Type B pancreatic cell (in vitro differentiated cells): ENCODE results near the gene SLC5A10. TPM values are rescaled to one million over a fixed set of nuclear protein-coding genes. Genes with fewer than 3 reads are reported as not detected.
"Not testable (repeated sequence)": the region's sequence is repeated elsewhere in the genome, so short reads cannot be mapped to it uniquely, and the experiment has no call there.

Experiments used
- DNase-seq: peaks from one replicate; pipeline ENCODE4 v3.0.0; 2021; ENCODE audit warnings: mixed read lengths; ENCODE audit not compliant: unreplicated experiment; ENCODE audit errors: extremely low spot score
- H3K27ac Mint-ChIP-seq: 2 replicates; pipeline ENCODE4 v1.8.0; 2021; ENCODE audit warnings: mild to moderate bottlenecking, mixed read lengths
- H3K27me3 Mint-ChIP-seq: 2 replicates; pipeline ENCODE4 v1.8.0; 2021; ENCODE audit warnings: mixed read lengths
- H3K36me3 Mint-ChIP-seq: 2 replicates; pipeline ENCODE4 v1.8.0; 2021; ENCODE audit warnings: mixed read lengths
- H3K4me1 Mint-ChIP-seq: one replicate; pipeline ENCODE4 v1.8.0; 2021; ENCODE audit warnings: mixed read lengths; ENCODE audit not compliant: unreplicated experiment
- H3K4me3 Mint-ChIP-seq: 2 replicates; pipeline ENCODE4 v1.8.0; 2021; ENCODE audit warnings: mild to moderate bottlenecking, mixed read lengths
- H3K9me3 Mint-ChIP-seq: 2 replicates; pipeline ENCODE4 v1.8.0; 2021; ENCODE audit warnings: mixed read lengths
- total RNA-seq: library from RNA; stranded (reverse); gene quantifications from 2 replicates; pipeline ENCODE4 v1.2.1, GENCODE V29; 2021; ENCODE audit warnings: low replicate concordance
- TF ChIP-seq, protein P1 (sequence below): fragments of 200-600 bp; sonication (generic); conservative IDR thresholded peaks from 2 replicates; pipeline ENCODE4 v1.5.0; 2021; ENCODE audit warnings: antibody characterized with exemption, mild to moderate bottlenecking

SLC5A10 gene
- total RNA-seq, 1 donor from 2014 or later: 0.19 TPM

DNA sequence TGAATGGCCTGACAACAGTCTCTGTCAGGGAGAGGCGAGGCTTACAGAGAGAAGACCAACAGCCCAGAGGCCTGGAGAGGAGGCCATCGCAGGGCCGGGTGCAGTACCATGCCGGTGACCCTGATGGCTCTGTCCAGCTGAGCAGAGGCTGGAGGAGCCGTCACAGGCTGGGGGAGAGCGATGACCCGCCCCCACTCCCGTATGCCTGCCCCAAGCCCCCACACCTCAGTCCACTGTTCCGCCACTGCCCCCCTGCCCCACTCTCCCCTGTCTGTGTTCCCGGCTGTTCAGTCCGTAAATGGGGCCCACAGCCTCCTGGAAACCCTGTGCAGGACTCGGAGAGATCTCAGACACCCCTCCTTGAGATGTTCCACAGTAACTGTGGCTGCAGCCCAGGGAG lies 65.4 kb downstream of the SLC5A10 start:
- TF ChIP-seq, protein P1, sequence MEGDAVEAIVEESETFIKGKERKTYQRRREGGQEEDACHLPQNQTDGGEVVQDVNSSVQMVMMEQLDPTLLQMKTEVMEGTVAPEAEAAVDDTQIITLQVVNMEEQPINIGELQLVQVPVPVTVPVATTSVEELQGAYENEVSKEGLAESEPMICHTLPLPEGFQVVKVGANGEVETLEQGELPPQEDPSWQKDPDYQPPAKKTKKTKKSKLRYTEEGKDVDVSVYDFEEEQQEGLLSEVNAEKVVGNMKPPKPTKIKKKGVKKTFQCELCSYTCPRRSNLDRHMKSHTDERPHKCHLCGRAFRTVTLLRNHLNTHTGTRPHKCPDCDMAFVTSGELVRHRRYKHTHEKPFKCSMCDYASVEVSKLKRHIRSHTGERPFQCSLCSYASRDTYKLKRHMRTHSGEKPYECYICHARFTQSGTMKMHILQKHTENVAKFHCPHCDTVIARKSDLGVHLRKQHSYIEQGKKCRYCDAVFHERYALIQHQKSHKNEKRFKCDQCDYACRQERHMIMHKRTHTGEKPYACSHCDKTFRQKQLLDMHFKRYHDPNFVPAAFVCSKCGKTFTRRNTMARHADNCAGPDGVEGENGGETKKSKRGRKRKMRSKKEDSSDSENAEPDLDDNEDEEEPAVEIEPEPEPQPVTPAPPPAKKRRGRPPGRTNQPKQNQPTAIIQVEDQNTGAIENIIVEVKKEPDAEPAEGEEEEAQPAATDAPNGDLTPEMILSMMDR: no peak
- no peak for DNase-seq
- Mint-ChIP-seq H3K27ac (no peak overlapping the region), H3K4me1 (peaks cover 6% of the 10 kb centered on the region), H3K9me3 (no peaks in the 10 kb centered on the region), H3K4me3 (no peak overlapping the region), H3K36me3 (no peaks in the 10 kb centered on the region), H3K27me3 (no peaks in the 10 kb centered on the region)

DNA sequence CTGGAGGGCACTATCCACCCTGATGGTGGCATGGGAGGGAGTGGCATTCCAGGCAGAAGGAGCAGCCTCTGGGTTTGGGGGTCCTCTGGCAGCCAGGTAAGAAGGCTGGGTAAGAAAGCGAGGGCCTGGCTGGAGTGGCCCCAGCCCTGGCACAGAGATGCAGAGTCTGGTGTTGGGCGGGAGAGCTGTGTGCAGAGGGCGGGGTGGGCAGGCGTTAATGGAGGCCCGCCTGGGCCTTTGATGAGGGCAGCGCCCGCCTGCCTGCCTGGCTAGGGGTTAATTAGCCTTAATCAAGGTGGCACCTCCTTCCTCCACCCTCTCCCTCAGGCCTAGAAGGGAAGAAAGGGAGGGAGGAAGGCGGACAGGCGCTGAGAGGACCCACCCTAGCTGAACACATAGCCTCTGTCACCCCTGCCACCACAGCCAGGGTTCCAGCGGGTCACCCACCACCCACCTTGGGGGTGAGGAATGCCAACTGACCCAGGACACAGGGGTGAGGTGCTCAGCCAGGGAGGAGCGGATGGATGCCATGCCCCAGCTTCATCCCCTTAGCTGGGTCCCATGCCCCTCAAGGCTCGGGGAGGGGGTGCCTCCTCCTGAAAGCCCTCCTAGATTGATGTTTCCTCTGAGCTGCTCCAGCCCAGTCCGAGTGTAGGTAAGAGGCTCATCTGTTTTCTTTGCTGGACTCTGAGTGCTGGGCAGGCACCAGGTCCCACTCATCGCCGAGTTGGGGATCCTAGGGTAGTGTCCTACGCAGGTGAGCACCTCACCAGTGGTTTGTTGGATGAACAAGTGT lies 66.0 kb downstream of the SLC5A10 start:
- Mint-ChIP-seq H3K9me3 (no peaks in the 10 kb centered on the region), H3K36me3 (no peaks in the 10 kb centered on the region), H3K4me3 (no peak overlapping the region), H3K27me3 (no peaks in the 10 kb centered on the region), H3K4me1 (peaks cover 6% of the 10 kb centered on the region), H3K27ac (no peak overlapping the region)
- DNase-seq: no peak
- TF ChIP-seq, protein P1: no peak

DNA sequence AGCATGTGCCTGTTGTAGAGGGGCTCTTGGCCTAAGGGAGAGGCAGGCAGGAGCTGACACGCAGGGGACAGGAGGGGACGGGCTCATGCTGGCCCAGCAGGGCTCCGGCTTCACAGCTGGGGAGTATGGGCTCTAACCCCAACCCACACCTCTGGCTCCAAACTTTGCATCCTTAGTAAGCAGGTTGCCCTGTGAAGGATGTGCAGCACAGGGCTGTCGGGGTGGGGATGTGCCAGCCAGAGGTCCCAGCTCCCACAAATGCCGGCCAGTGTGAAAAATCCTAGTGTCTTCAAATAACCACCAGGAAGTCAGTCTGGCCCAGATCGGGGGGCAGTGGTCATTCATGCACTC lies 66.6 kb downstream of the SLC5A10 start:
- Mint-ChIP-seq H3K4me3 (no peak overlapping the region), H3K27ac (no peak overlapping the region), H3K27me3 (no peaks in the 10 kb centered on the region), H3K4me1 (peaks cover 6% of the 10 kb centered on the region), H3K36me3 (no peaks in the 10 kb centered on the region), H3K9me3 (no peaks in the 10 kb centered on the region)
- no peak for DNase-seq
- TF ChIP-seq, protein P1: no peak

DNA sequence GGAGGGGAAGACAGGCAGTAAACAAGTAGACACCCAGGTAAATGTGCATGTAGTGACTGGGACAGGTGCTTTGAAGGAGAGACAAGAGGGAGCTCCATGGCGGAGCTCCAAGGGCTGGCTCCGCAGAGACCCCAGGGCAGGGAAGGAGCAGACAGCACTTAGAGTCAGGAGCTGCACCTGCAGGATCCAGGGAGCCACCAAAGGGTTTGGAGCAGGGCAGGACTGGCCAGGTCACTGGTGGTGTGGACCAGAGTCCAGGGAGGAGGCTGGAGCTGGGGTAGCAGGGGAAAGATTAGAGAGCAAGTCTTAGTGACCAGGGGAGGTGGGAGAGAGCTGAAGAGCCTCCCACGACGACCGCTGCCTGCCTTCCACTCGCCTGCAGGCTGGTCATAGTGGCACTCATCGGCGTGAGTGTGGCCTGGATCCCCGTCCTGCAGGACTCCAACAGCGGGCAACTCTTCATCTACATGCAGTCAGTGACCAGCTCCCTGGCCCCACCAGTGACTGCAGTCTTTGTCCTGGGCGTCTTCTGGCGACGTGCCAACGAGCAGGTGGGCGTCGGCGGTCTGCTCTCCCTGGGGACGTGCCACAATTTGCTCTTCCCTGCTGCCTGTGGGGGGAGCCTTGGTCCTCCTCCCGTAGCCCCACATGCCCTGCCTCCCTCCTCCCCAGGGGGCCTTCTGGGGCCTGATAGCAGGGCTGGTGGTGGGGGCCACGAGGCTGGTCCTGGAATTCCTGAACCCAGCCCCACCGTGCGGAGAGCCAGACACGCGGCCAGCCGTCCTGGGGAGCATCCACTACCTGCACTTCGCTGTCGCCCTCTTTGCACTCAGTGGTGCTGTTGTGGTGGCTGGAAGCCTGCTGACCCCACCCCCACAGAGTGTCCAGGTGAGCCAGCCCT lies 67.3 kb downstream of the SLC5A10 start:
- H3K4me1 Mint-ChIP-seq: peaks cover 6% of the 10 kb centered on the region
- no peaks in the 10 kb centered on the region for H3K36me3 Mint-ChIP-seq
- no peak overlapping the region for H3K4me3 Mint-ChIP-seq
- TF ChIP-seq, protein P1: no peak
- H3K27me3 Mint-ChIP-seq: no peaks in the 10 kb centered on the region
- no peak for DNase-seq
- no peaks in the 10 kb centered on the region for H3K9me3 Mint-ChIP-seq
- no peak overlapping the region for H3K27ac Mint-ChIP-seq

DNA sequence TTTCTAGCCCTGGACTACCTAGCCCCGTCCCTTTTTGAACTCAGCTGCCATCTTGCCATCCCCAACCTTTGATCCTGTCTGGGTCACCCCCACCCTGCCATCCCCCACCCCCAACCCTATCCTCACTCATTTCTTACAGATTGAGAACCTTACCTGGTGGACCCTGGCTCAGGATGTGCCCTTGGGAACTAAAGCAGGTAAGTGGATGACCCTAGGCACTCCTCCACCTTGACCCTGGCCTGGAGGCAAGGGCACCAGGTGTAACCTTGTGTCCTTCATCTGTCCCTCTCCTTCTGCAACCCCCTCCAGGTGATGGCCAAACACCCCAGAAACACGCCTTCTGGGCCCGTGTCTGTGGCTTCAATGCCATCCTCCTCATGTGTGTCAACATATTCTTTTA lies 68.1 kb downstream of the SLC5A10 start:
- no peak overlapping the region for H3K4me3 Mint-ChIP-seq
- no peak for DNase-seq
- H3K36me3 Mint-ChIP-seq: no peaks in the 10 kb centered on the region
- H3K4me1 Mint-ChIP-seq: peaks cover 11% of the 10 kb centered on the region
- TF ChIP-seq, protein P1: no peak
- no peaks in the 10 kb centered on the region for H3K9me3 Mint-ChIP-seq
- H3K27ac Mint-ChIP-seq: no peak overlapping the region
- H3K27me3 Mint-ChIP-seq: no peaks in the 10 kb centered on the region

DNA sequence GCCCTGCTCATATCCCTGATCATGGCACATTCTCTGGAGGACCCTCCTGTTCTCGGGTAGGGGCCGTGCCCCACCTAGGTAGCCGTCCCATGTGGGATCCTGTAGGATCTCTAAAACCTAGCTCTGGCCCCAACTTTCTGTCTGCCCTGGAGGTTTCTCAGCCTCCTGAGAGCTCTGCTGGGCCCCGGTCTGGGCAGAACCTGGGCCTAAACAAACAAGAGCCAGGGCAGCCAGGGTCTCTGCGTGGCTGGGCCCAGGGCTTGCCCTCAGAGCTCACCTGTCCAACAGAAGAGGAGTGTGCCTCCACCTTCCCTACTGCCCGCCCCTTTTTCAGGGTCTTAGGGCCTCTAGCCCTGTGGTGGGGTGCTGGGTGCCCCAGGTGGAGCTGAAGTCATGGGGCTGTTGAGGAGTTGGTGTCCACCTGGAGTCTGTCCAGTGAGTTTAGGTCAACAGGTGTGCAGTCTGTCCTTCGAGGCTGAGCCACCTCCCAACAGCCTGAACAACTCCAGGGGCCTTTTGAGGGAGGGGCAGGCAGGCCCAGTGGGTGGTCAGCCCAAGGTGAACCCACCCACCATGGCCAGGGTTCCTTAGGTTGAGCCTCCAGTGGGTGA lies 69.2 kb downstream of the SLC5A10 start:
- H3K27me3 Mint-ChIP-seq, H3K4me3 Mint-ChIP-seq, H3K27ac Mint-ChIP-seq, DNase-seq, H3K36me3 Mint-ChIP-seq, H3K9me3 Mint-ChIP-seq: not testable (repeated sequence)
- peaks cover 12% of the 10 kb centered on the region for H3K4me1 Mint-ChIP-seq
